Measurements from ENCODE around the gene DCLK1. TPM values are rescaled to one million over a fixed set of nuclear protein-coding genes. Genes with fewer than 3 reads are reported as not detected.

DCLK1 gene
- total RNA-seq, 1 donor from 2014 or later, result 2.2 TPM

GRCh38 chr13:35912841-35913240, 218.3 kb downstream of the DCLK1 start:
- DNase-seq (ENCODE audit: extremely low read depth, low read depth, low spot score), result no peak

GRCh38 chr13:35909837-35910540, 221.2 kb downstream of the DCLK1 start:
- no peak for DNase-seq (ENCODE audit: extremely low read depth, low read depth, low spot score)

- DNase-seq (ENCODE audit: extremely low read depth, low read depth, low spot score), result no peak
Measured at GRCh38 chr13:35909091-35909490, 222.1 kb downstream of the DCLK1 start.

- DNase-seq (ENCODE audit: extremely low read depth, low read depth, low spot score), result no peak
Measured at GRCh38 chr13:35908226-35908625, 223.0 kb downstream of the DCLK1 start.

GRCh38 chr13:35906636-35907035, 224.5 kb downstream of the DCLK1 start:
- no peak for DNase-seq (ENCODE audit: extremely low read depth, low read depth, low spot score)

GRCh38 chr13:35903075-35903474, 228.1 kb downstream of the DCLK1 start:
- DNase-seq (ENCODE audit: extremely low read depth, low read depth, low spot score), result no peak

- DNase-seq (ENCODE audit: extremely low read depth, low read depth, low spot score), result no peak
Measured at GRCh38 chr13:35898041-35898440, 233.1 kb downstream of the DCLK1 start.

- DNase-seq (ENCODE audit: extremely low read depth, low read depth, low spot score), result no peak
Measured at GRCh38 chr13:35894636-35895035, 236.5 kb downstream of the DCLK1 start.

- DNase-seq (ENCODE audit: extremely low read depth, low read depth, low spot score), result no peak
Measured at GRCh38 chr13:35892837-35893814, 238.1 kb downstream of the DCLK1 start.

GRCh38 chr13:35891507-35892441, 239.4 kb downstream of the DCLK1 start:
- DNase-seq (ENCODE audit: extremely low read depth, low read depth, low spot score), result no peak

GRCh38 chr13:35889560-35889959, 241.6 kb downstream of the DCLK1 start:
- DNase-seq (ENCODE audit: extremely low read depth, low read depth, low spot score), result no peak

- DNase-seq (ENCODE audit: extremely low read depth, low read depth, low spot score), result no peak
Measured at GRCh38 chr13:35888981-35889380, 242.2 kb downstream of the DCLK1 start.

GRCh38 chr13:35888457-35888883, 242.7 kb downstream of the DCLK1 start:
- DNase-seq (ENCODE audit: extremely low read depth, low read depth, low spot score), result no peak

- no peak for DNase-seq (ENCODE audit: extremely low read depth, low read depth, low spot score)
Measured at GRCh38 chr13:35887115-35887666, 244.0 kb downstream of the DCLK1 start.

- DNase-seq (ENCODE audit: extremely low read depth, low read depth, low spot score), result no peak
Measured at GRCh38 chr13:35886332-35887114, 244.7 kb downstream of the DCLK1 start.

GRCh38 chr13:35884211-35884760, 246.9 kb downstream of the DCLK1 start:
- no peak for DNase-seq (ENCODE audit: extremely low read depth, low read depth, low spot score)

GRCh38 chr13:35882722-35883497, 248.3 kb downstream of the DCLK1 start:
- no peak for DNase-seq (ENCODE audit: extremely low read depth, low read depth, low spot score)

- DNase-seq (ENCODE audit: extremely low read depth, low read depth, low spot score), result no peak
Measured at GRCh38 chr13:35881360-35881759, 249.8 kb downstream of the DCLK1 start.

GRCh38 chr13:35879111-35879510, 252.1 kb downstream of the DCLK1 start:
- no peak for DNase-seq (ENCODE audit: extremely low read depth, low read depth, low spot score)
